ENCODE results near the gene ARHGAP40.

Gene ARHGAP40

GRCh38 chr20:38617011-38617829 lies 15.6 kb downstream of the ARHGAP40 start:
- no peak for DNase-seq (ENCODE audit: low read depth)
- H3K4me3 ChIP-seq (ENCODE audit: low read depth, low read length) = no peak overlapping the region
- TF ChIP-seq MYC (IDR thresholded peaks at IDR 0.05; ENCODE audit: low read depth, low read length) = no peak
- TF ChIP-seq, protein P1, sequence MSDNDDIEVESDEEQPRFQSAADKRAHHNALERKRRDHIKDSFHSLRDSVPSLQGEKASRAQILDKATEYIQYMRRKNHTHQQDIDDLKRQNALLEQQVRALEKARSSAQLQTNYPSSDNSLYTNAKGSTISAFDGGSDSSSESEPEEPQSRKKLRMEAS (IDR thresholded peaks at IDR 0.05; ENCODE audit: low read depth, low read length) = no peak
- no peak for TF ChIP-seq POLR2A (IDR thresholded peaks at IDR 0.05; ENCODE audit: extremely low read depth, insufficient read length)
- TF ChIP-seq CTCF (IDR thresholded peaks at IDR 0.05; ENCODE audit: low read depth, low read length) = no peak

DNA sequence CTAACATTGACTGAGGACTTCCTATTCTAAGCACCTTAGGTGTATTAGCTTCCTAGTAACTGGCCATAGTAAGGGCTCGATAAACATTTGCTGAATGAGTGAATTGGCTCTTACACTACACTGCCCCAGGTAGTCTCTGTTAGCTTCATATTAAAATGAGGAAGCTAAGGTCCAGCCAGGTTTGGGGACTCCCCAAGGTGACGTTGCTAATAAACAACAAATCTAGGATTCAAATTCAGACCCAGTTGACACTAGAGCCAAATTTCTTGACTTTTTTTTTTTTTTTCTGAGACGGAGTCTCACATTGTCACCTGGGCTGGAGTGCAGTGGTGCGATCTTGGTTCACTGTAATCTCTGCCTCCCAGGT lies 16.2 kb downstream of the ARHGAP40 start:
- TF ChIP-seq, protein P1 (IDR thresholded peaks at IDR 0.05; ENCODE audit: low read depth, low read length) = no peak
- no peak for TF ChIP-seq CTCF (IDR thresholded peaks at IDR 0.05; ENCODE audit: low read depth, low read length)
- no peak for TF ChIP-seq POLR2A (IDR thresholded peaks at IDR 0.05; ENCODE audit: extremely low read depth, insufficient read length)
- no peak for TF ChIP-seq MYC (IDR thresholded peaks at IDR 0.05; ENCODE audit: low read depth, low read length)
- DNase-seq (ENCODE audit: low read depth) = no peak

DNA sequence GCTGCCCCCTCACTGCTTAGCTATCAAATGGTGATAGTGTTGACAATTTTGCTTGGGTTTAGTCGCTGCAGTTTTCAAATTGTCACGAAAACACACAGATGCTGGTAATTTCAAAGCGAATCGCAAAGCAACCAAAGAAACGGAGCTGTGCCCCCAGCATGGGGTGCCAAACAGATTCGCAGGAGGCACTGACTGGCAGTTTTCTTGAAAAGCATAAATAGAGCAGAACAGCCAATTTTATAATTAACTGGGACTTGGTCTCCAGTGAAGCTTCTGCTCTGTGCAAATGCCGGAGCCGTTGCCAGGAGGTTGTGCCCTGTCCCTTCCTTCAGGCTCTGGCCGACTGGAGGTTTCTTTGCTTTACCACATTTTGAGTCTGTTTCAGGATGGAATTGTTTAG lies 18.8 kb downstream of the ARHGAP40 start:
- no peak overlapping the region for H3K4me3 ChIP-seq (ENCODE audit: low read depth, low read length)
- TF ChIP-seq MYC (IDR thresholded peaks at IDR 0.05; ENCODE audit: low read depth, low read length) = no peak
- TF ChIP-seq, protein P1 (IDR thresholded peaks at IDR 0.05; ENCODE audit: low read depth, low read length) = no peak
- no peak for TF ChIP-seq CTCF (IDR thresholded peaks at IDR 0.05; ENCODE audit: low read depth, low read length)
- TF ChIP-seq POLR2A (IDR thresholded peaks at IDR 0.05; ENCODE audit: extremely low read depth, insufficient read length) = no peak
- no peak for DNase-seq (ENCODE audit: low read depth)

More for the DNA sequence above, 16.2 kb downstream of the ARHGAP40 start:
- no peak overlapping the region for H3K4me3 ChIP-seq (ENCODE audit: low read depth, low read length)

- TF ChIP-seq POLR2A (IDR thresholded peaks at IDR 0.05; ENCODE audit: extremely low read depth, insufficient read length) = no peak
- no peak for TF ChIP-seq CTCF (IDR thresholded peaks at IDR 0.05; ENCODE audit: low read depth, low read length)
- TF ChIP-seq, protein P1 (IDR thresholded peaks at IDR 0.05; ENCODE audit: low read depth, low read length) = no peak
- TF ChIP-seq MYC (IDR thresholded peaks at IDR 0.05; ENCODE audit: low read depth, low read length) = no peak
Measured at GRCh38 chr20:38623061-38623460, 21.5 kb downstream of the ARHGAP40 start.

DNA sequence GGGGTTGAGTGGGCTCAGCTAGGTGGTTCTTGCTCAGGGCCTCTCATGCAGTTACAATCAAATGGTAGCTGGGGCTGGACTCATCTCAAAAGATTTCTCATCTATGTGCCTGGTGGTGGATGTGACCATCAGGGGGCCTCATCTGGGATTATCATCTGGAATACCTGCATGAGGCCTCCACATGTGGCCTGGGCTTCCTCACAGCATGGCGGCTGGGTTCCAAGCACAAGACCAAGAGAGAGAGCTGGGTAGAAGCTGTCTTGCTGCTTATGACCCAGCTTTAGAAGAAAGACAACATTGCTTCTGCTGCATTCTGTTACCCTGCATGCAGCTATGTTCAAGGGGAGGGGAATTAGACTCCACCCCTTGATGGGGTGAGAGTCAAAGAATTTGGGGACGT lies 22.5 kb downstream of the ARHGAP40 start:
- no peak for DNase-seq (ENCODE audit: low read depth)
- H3K4me3 ChIP-seq (ENCODE audit: low read depth, low read length) = no peak overlapping the region
- TF ChIP-seq, protein P1 (IDR thresholded peaks at IDR 0.05; ENCODE audit: low read depth, low read length) = no peak
- TF ChIP-seq MYC (IDR thresholded peaks at IDR 0.05; ENCODE audit: low read depth, low read length) (no peak), POLR2A (IDR thresholded peaks at IDR 0.05; ENCODE audit: extremely low read depth, insufficient read length) (no peak), CTCF (IDR thresholded peaks at IDR 0.05; ENCODE audit: low read depth, low read length) (no peak)

More at GRCh38 chr20:38623061-38623460, 21.5 kb downstream of the ARHGAP40 start:
- no peak overlapping the region for H3K4me3 ChIP-seq (ENCODE audit: low read depth, low read length)
- DNase-seq (ENCODE audit: low read depth) = no peak

Data from NB4 (cell line).